Pericardium fibroblast (primary cell): ENCODE results near the gene ATP8B1. TPM values are rescaled to one million over a fixed set of nuclear protein-coding genes. Genes with fewer than 3 reads are reported as not detected.

Experiments
- total RNA-seq: library from RNA; depleted of rRNA; stranded (reverse); fragments of >200 nt; gene quantifications from 2 replicates; pipeline ENCODE4 v1.2.3, GENCODE V29; 2015

The ATP8B1 gene
- total RNA-seq = 4.2 and 4.8 TPM in 2 replicates

GRCh38 chr18:57803103-57803969 lies at the start of gene ATP8B1:
Gene ATP8B1, minus strand, starts transcription at chr18:57803315. Its CDS starts 71,508 bp downstream, at chr18:57731807.

Other genes with a start within 250 kb of the ATP8B1 start
- gene FECH, start 216.6 kb downstream of the ATP8B1 start, total RNA-seq = 22.1 and 39.0 TPM in 2 replicates
- 99.5 and 117 TPM in 2 replicates for gene NARS1, start 181.5 kb downstream of the ATP8B1 start, total RNA-seq
- 6.4 and 11.2 TPM in 2 replicates for gene NEDD4L, start 240.9 kb upstream of the ATP8B1 start, total RNA-seq